ENCODE results near the gene GDPD4.

DNA sequence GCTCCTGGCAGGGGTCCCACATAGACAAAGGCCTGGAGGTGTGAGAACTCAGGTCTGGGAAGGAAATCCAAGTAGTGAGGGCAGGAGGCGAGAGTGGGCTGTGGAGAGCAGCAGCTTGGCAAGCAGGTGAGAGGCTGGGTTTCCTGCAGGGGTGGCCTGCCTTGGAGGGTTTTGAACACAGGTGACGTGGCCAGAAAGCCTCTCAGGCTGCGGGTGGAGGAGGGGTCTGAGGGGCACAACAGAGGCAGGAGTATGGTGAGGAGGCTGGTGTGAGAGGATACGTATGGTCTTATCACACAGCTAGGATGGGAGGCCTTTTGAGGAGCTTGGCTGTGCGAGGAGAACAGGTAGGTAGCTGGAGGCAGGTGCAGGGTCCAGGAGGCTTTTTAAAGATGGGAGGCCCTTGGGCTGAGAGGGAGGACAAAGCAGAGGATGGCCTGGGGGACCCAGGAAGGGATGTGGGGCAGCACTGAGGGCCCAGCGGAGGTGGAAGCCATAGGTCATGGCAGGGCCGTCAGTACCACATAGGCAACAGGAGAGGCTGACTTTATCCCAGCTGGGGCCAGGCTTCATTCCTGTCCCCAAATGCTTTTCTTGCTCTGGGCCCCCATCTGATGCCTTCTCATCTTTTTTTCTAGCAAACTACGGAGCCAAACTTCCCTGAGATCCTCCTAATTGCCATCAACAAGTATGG, 89.0 kb downstream of the GDPD4 start:
- no peak for TF ChIP-seq CTCF (conservative IDR thresholded peaks at IDR 0.05)
- no peak for TF ChIP-seq ZFX (IDR thresholded peaks at IDR 0.05)
